Renal pelvis (tissue), 4 donors: ENCODE data around the gene SLC37A1. TPM values are rescaled to one million over a fixed set of nuclear protein-coding genes. Genes with fewer than 3 reads are reported as not detected.
"Not testable (repeated sequence)": the region's sequence is repeated elsewhere in the genome, so short reads cannot be mapped to it uniquely, and the experiment has no call there.

ENCODE experiments used
- DNase-seq: peaks from one replicate; pipeline ENCODE4 v3.0.0-alpha.2; 2013
- polyA plus RNA-seq, 3 donors: library from polyadenylated mRNA; unstranded; fragments of 120-200 nt; gene quantifications; one replicate each; pipeline ENCODE4 v1.2.1, GENCODE V29; 2013; ENCODE audit not compliant: insufficient read length in 3 of 3

The SLC37A1 gene
- polyA plus RNA-seq, 3 donors = 7.7 to 11.6 (median 7.9) TPM

GRCh38 chr21:42592156-42592820 is 78.6 kb downstream of the SLC37A1 start:
- no peak for DNase-seq

GRCh38 chr21:42593007-42593814 is 79.6 kb downstream of the SLC37A1 start:
- peak; percentile 69 for DNase-seq

GRCh38 chr21:42594616-42595282 is 81.1 kb downstream of the SLC37A1 start:
- no peak for DNase-seq

GRCh38 chr21:42595283-42596187 is 81.9 kb downstream of the SLC37A1 start:
- DNase-seq = no peak

GRCh38 chr21:42596657-42597056 is 83.0 kb downstream of the SLC37A1 start:
- DNase-seq = no peak

- DNase-seq = no peak
Measured at GRCh38 chr21:42597487-42598158, 84.0 kb downstream of the SLC37A1 start.

GRCh38 chr21:42598159-42598735 is 84.6 kb downstream of the SLC37A1 start:
- DNase-seq = no peak

GRCh38 chr21:42599486-42599885 is 85.8 kb downstream of the SLC37A1 start:
- no peak for DNase-seq

- DNase-seq = no peak
Measured at GRCh38 chr21:42599962-42600361, 86.3 kb downstream of the SLC37A1 start.

GRCh38 chr21:42601656-42602055 is 88.0 kb downstream of the SLC37A1 start:
- DNase-seq = no peak

- no peak for DNase-seq
Measured at GRCh38 chr21:42607102-42607501, 93.5 kb downstream of the SLC37A1 start.

GRCh38 chr21:42607525-42608102 is 94.0 kb downstream of the SLC37A1 start:
- DNase-seq = no peak

- no peak for DNase-seq
Measured at GRCh38 chr21:42608446-42608845, 94.8 kb downstream of the SLC37A1 start.

GRCh38 chr21:42609811-42610210 is 96.2 kb downstream of the SLC37A1 start:
- no peak for DNase-seq

- no peak for DNase-seq
Measured at GRCh38 chr21:42611852-42612251, 98.2 kb downstream of the SLC37A1 start.

GRCh38 chr21:42612390-42612789 is 98.7 kb downstream of the SLC37A1 start:
- DNase-seq = no peak

GRCh38 chr21:42613756-42614155 is 100.1 kb downstream of the SLC37A1 start:
- no peak for DNase-seq

GRCh38 chr21:42614396-42614795 is 100.7 kb downstream of the SLC37A1 start:
- DNase-seq = no peak

- peak; percentile 43 for DNase-seq
Measured at GRCh38 chr21:42614811-42615351, 101.2 kb downstream of the SLC37A1 start.

GRCh38 chr21:42615377-42615776 is 101.7 kb downstream of the SLC37A1 start:
- not testable (repeated sequence) for DNase-seq
